Measurements from ENCODE around the gene ZBTB5. TPM values are rescaled to one million over a fixed set of nuclear protein-coding genes. Genes with fewer than 3 reads are reported as not detected.

The ZBTB5 gene
- total and polyA plus RNA-seq, 2 of the 4 experiments (the other 2 are of a cell fraction) = 6.3 to 9.1 TPM

- Histone ChIP-seq H4K5ac (ENCODE audit: low read depth, low read length) (no peak overlapping the region), H3K56ac (ENCODE audit: extremely low read depth, insufficient read depth, low read length) (no peak overlapping the region), H2BK20ac (ENCODE audit: low read depth, low read length) (no peak overlapping the region), H3K9ac (ENCODE audit: low read depth, low read length) (no peak overlapping the region), H3K9me3 (ENCODE audit: control insufficient read depth, insufficient read depth, low read length) (no peaks in the 10 kb centered on the region), H3K4me1 (ENCODE audit: control insufficient read depth, insufficient read depth, low read length) (peaks cover 5% of the 10 kb centered on the region; the same call in 1 of the 2 replicates), H2BK120ac (ENCODE audit: low read depth, low read length) (no peak overlapping the region), H3K4me3 (ENCODE audit: insufficient read depth, low read depth, low read length) (no peak overlapping the region), H2BK5ac (ENCODE audit: low read depth, low read length, poor library complexity, severe bottlenecking) (no peak overlapping the region), H4K8ac (ENCODE audit: low read depth in 2 of 2, low read length in 2 of 2) (no peak overlapping the region), H3K23ac (ENCODE audit: low read depth, low read length) (no peak overlapping the region), H2AK5ac (ENCODE audit: low read depth, low read length) (no peak overlapping the region), H3K18ac (ENCODE audit: low read depth, low read length) (no peak overlapping the region), H4K20me1 (ENCODE audit: insufficient read depth, low read length) (no peaks in the 10 kb centered on the region), H2BK15ac (ENCODE audit: low read depth, low read length) (no peak overlapping the region), H2AFZ (replicated peaks; ENCODE audit: low read length, poor library complexity) (no peak overlapping the region), H3K14ac (replicated peaks; ENCODE audit: low read depth, low read length) (no peak overlapping the region), H2AK9ac (replicated peaks; ENCODE audit: low read depth, low read length, poor library complexity) (peak overlapping the region; percentile 19), H3K9me1 (ENCODE audit: insufficient read depth, low read length) (peaks cover 3% of the 10 kb centered on the region), H3K4me2 (ENCODE audit: low read depth, low read length) (no peak overlapping the region), H3K4ac (ENCODE audit: low read depth, low read length) (no peak overlapping the region), H3K79me1 (ENCODE audit: low read depth in 1 of 2, low read length in 2 of 2) (peaks cover 0 to 5% of the 10 kb centered on the region in 2 experiments; a peak in 2 of 4 replicates), H3K27ac (ENCODE audit: insufficient read depth, low read length) (no peak overlapping the region), H3K36me3 (ENCODE audit: control insufficient read depth, insufficient read depth, low read length) (no peaks in the 10 kb centered on the region), H3K27me3 (ENCODE audit: control insufficient read depth, insufficient read depth, low read length) (no peaks in the 10 kb centered on the region), H4K91ac (ENCODE audit: insufficient read depth, low read depth, low read length) (no peak overlapping the region)
- POLR2A ChIA-PET (ENCODE audit: unreplicated experiment) = no interaction called here
- ATAC-seq (ENCODE audit: low read depth) = no peak
- 74% methylated on average over 5 of the region's 9 CpGs; no CpG with 5 or more reads in 1 of the 2 experiments for WGBS, 2 experiments (ENCODE audit: extremely low coverage in 2 of 2, insufficient read length in 1 of 2)
- dilution Hi-C loops (cut with HindIII; ENCODE audit: low sequenced_read_pairs, unreplicated experiment) = no loop called here
- in situ Hi-C loops (cut with MboI; ENCODE audit: low sequenced_read_pairs) = no loop called here
- no TSS peak for BruUV-seq (replicated peaks)
- intact Hi-C loops (cut with micrococcal nuclease) = loop anchor here (5.0 kb wide), 1 partner anchor 45 kb away; no protein-coding TSS in a partner anchor
- no peak for DNase-seq
- CTCF ChIA-PET = no interaction called here
- no peak for TF ChIP-seq POLR2A (IDR thresholded peaks at IDR 0.05; ENCODE audit: low read depth, low read length)
- no peak for TF ChIP-seq CHD1 (IDR thresholded peaks at IDR 0.05; ENCODE audit: low read depth, low read length)
- no peak for TF ChIP-seq CEBPB (IDR thresholded peaks at IDR 0.05; ENCODE audit: low read depth, low read length)
- no peak for TF ChIP-seq MXI1 (IDR thresholded peaks at IDR 0.05; ENCODE audit: borderline replicate concordance, low read depth, low read length)
- no peak for TF ChIP-seq MAZ (IDR thresholded peaks at IDR 0.05; ENCODE audit: borderline replicate concordance, low read depth, low read length)
- no peak for TF ChIP-seq RFX5 (IDR thresholded peaks at IDR 0.05; ENCODE audit: low read depth, low read length)
- TF ChIP-seq RAD21 (IDR thresholded peaks at IDR 0.05; ENCODE audit: low read length) = no peak
- TF ChIP-seq FOS (IDR thresholded peaks at IDR 0.05; ENCODE audit: low read depth, low read length) = no peak
- no peak for TF ChIP-seq ELK1 (IDR thresholded peaks at IDR 0.05; ENCODE audit: borderline replicate concordance, low read depth, low read length)
- TF ChIP-seq CTCF (conservative IDR thresholded peaks at IDR 0.05; ENCODE audit: low read depth, low read length) = no peak
- no peak for TF ChIP-seq USF2 (IDR thresholded peaks at IDR 0.05; ENCODE audit: low read depth, low read length)
- TF ChIP-seq SMC3 (IDR thresholded peaks at IDR 0.05; ENCODE audit: low read depth, low read length) = no peak
- TF ChIP-seq MAFK (IDR thresholded peaks at IDR 0.05; ENCODE audit: low read depth, low read length) = no peak
- no peak for TF ChIP-seq NFE2L2 (IDR thresholded peaks at IDR 0.05; ENCODE audit: low read depth, low read length)
- no peak for TF ChIP-seq RCOR1 (IDR thresholded peaks at IDR 0.05; ENCODE audit: insufficient replicate concordance, low read length)
- TF ChIP-seq BHLHE40 (IDR thresholded peaks at IDR 0.05; ENCODE audit: low read depth, low read length) = no peak
These were observed 47.9 kb downstream of the ZBTB5 start for GRCh38 chr9:37417252-37417803.

Data from IMR-90 (cell line).